SK-N-MC (cell line): ENCODE data around the gene PLGRKT.

ENCODE experiments used
- EZH2 ChIP-seq: fragments of 200-600 bp; sonication (generic); IDR thresholded peaks from one replicate; pipeline ENCODE4 v1.6.1; 2017; ENCODE audit warnings: antibody characterized with exemption
- POLR2AphosphoS5 ChIP-seq: IDR thresholded peaks from 2 replicates; pipeline ENCODE4 v1.6.1; 2012; ENCODE audit warnings: mild to moderate bottlenecking, low read depth, low read length, borderline replicate concordance

DNA sequence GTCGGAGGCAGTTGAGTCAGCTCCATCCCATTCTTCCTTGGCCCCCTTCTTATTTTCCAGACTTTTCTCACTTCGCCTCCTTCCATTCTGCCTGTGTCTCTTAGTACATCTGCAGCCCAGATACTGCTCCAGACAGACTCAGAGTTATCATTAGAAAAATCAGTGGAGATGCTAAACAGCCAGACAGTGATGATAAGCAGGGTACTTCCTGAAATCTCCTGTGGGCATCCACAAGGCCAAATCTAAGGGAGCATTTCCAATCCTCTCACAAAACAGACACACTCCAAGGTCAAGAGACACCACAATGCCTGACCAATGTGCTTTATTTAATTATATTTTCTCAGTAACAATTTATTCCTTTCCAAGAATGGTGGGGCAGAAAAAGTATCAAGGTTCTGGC, 83.5 kb downstream of the PLGRKT start:
- TF ChIP-seq POLR2AphosphoS5, result no peak
- TF ChIP-seq EZH2, result no peak
